HG03135 (cell line): ENCODE data around the gene ZNF783.
"Not testable (repeated sequence)": the region's sequence is repeated elsewhere in the genome, so short reads cannot be mapped to it uniquely, and the experiment has no call there.

Experiments
- ATAC-seq: cut with Tn5 transposase; IDR thresholded peaks from one replicate; pipeline ENCODE4 v1.9.1; 2021; ENCODE audit warnings: mild to moderate bottlenecking, moderate library complexity; ENCODE audit not compliant: unreplicated experiment

ZNF783 gene

GRCh38 chr7:149325248-149325647 lies 63.3 kb downstream of the ZNF783 start:
- no peak for ATAC-seq

GRCh38 chr7:149329265-149329664 lies 67.3 kb downstream of the ZNF783 start:
- ATAC-seq = no peak

GRCh38 chr7:149329766-149330334 lies 67.9 kb downstream of the ZNF783 start:
- ATAC-seq = no peak

- no peak for ATAC-seq
Observed at GRCh38 chr7:149330914-149331567, 69.0 kb downstream of the ZNF783 start.

- not testable (repeated sequence) for ATAC-seq
Observed at GRCh38 chr7:149332602-149333320, 70.8 kb downstream of the ZNF783 start.

GRCh38 chr7:149333321-149333717 lies 71.3 kb downstream of the ZNF783 start:
- ATAC-seq = no peak

GRCh38 chr7:149334219-149334618 lies 72.2 kb downstream of the ZNF783 start:
- no peak for ATAC-seq
